NCI-H2107 (cell line): ENCODE measurements around the gene C6orf89.
"Not testable (repeated sequence)": the region's sequence is repeated elsewhere in the genome, so short reads cannot be mapped to it uniquely, and the experiment has no call there.

ENCODE experiments used
- DNase-seq: peaks from one replicate; lab custom pipeline; 2025; lab: John Stamatoyannopoulos, UW

C6orf89 gene

DNA sequence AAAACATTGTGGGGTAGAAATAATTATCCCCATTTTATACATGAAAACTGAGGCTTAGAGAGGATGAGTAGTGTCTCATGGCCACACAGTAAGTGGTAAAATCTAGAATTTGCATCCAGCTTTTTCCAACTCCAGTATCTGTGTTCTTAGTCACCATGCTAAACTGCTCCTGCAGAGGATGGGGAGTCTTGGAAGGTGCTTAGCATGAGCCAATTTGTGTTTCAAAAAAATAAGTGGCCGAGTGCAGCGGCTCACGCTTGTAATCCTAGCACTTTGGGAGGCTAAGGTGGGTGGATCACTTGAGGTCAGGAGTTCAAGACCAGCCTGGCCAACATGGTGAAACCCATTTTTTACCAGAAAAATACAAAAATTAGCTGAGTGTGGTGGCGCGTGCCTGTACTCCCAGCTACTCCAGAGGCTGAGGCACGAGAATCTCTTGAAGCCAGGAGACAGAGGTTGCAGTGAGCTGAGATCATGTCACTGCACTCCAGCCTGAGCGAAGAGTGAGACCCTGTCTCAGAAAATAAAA lies 2.4 kb downstream of the C6orf89 start:
- no peak for DNase-seq

DNA sequence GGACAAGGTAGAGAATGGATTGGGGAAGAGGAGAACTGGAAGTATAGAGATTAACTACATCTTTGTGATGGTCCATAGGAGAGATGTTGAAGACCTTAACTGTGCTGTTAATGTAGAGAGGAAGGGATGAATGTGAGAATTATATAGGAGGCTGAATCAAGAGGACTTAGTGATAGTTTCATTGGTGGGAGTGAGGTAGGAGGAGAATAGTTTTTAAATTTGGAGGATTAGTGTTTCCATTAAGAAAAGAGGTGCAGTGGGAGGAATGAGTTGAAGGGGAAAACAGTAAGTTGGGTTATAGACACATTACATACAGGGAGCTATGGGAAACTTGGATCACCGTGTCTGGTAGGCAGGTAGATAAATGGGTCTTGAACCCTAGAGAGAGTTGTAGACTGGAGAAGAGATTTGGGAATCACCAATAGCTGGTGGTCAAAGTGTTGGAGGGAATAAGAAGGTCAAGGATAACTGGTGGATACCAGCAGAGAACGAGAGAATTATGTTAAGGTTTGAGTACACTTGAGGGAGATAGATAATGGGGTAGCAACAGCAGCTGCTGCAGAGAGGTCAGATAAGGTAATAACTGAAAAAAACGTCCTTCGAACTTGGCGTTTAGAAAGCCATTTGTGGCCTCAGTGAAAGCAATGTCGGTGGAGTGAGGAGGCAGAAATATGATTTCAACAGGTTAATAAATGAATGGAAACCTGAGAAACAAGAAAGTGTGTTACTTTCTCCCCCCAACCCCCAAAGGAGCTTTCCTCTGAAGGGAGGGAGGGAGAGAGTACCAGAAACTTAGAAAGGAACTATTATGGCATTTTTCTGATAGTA lies 3.1 kb downstream of the C6orf89 start:
- DNase-seq, result no peak

DNA sequence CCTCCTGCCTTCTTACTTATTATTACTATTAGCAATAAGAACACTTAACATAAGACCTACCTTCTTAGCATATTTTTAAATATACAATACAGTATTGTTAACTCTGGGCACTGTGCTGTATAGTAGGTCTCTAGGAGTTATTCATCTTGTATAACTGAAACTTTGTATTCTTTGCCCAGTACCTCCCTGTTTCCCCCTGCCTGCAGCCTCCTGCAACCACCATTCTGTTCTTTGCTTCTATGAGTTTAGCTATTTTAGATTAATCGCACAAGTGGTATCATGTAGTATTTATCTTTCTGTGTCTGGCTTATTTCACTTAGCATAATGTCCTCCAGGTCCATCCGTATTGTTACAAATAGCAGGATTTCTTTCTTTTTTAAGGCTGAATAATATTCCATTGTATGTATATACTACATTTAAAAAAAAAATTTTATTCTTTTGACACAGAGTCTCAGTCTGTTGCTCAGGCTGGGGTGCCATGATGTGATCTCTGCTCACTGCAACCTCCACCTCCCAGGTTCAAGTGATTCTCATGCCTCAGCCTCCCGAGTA lies 4.4 kb downstream of the C6orf89 start:
- no peak for DNase-seq

DNA sequence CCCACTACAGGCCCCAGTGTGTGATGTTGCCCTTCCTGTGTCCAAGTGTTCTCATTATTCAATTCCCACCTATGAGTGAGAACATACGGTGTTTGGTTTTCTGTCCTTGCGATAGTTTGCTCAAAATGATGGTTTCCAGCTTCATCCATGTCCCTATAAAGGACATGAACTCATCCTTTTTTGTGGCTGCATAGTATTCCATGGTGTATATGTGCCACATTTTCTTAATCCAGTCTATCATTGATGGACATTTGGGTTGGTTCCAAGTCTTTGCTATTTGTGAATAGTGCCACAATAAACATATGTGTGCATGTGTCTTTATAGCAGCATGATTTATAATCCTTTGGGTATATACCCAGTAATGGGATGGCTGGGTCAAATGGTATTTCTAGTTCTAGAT lies 5.4 kb downstream of the C6orf89 start:
- not testable (repeated sequence) for DNase-seq

DNA sequence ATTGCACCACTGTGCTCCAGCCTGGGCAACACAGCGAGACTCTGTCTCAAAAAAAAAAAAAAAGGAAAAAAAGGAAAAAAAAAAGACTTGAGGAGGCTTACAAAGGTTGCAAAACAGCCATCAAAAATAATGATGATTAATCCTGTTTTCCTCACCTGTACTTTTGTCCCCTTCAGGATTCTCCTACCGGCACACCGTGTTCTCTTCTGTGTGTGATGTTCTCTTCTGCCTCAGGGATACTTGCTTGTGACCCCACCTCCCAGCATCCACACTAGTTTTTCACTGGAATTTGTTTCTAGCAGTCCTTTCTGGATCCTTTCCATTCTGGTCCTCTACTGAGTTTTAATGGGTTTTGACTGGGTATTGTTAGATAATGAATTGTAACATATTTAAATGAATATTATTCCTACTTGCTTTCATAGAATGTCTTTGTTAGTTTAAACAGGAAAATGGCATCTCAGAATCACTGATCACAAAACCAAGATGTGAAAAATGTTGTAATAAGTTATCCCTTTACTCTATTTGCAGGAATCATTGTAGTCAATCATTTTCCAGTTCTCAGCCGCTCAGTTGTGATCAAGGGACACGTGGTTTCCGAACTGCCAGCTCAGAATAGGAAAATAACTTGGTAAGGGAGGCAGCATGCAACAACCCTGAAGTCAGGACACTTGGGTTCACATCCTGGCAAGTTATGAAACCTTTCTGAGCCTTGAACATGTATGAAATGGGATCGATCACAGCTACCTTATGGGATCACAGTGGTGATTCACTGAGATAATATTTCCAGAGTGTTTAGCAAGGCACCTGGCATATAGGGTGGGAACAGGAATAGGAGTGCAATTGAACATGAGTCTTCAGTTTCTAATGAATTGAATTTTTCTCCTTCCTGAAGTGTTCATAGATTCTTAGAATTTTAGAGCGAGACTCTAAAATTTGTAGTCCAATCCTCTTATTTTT lies 8.5 kb downstream of the C6orf89 start:
- no peak for DNase-seq

DNA sequence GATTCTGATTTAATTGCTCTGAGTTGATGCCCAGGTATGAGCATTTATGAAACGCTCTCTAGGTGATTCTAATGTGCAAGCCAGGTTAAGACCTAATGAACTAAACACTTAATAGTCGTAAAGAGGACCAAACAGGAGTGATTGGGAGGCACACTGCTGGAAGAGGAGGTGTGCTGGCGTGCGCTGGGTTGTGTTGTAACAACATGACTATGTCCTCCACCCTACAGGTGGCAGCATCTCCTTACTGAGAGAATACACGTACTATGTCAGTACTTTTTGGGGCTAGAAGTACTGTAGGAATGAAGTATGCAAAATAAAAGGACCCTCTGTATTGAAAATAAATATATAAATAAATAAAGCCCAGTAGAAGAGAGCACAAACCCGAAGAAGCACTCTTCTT lies 11.9 kb downstream of the C6orf89 start:
- DNase-seq, result no peak

DNA sequence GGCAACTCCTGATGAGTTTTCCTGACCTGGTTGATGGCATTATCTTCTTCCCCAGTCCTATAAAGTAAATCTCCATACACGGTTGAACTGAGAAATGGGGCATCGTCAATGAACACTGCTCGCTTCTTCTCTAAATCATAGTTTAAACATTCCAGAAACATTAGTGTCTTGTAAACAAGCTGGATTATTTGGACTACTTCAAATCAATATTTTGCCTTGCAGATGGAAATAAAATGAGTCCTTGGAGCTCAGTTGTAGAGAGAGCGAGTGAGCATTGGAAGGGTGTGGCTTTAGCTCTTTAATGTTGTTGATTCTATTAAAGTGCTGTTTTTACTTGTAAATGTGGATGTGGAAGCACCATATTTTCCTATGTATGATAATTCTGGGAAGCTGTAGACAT lies 18.4 kb downstream of the C6orf89 start:
- DNase-seq, result no peak

DNA sequence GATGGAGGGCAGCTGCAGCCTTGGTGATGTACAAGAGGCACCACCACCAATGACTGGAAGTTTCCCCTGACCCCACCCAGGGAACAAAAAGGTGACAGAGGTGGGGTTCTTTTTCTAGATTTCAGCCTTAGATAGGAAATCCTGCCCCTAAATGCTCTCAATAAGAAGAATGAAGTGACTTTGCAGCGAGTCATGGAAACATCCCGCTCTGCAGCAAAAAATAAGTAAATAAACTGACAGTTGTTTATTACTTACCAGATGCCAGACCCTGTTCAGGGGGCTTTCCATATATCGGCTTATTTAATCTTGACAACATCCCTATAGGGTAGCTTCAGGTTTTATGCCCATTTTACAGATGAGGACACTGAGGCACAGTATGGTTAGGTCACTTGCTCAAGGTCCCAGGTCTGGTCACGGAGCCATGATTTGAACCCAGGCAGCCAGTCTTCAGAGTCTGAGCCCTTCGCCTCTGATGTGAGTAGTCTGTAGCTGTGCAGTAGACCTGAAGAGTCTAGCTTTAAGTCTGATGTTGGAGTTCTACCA lies 19.2 kb downstream of the C6orf89 start:
- DNase-seq, result no peak

DNA sequence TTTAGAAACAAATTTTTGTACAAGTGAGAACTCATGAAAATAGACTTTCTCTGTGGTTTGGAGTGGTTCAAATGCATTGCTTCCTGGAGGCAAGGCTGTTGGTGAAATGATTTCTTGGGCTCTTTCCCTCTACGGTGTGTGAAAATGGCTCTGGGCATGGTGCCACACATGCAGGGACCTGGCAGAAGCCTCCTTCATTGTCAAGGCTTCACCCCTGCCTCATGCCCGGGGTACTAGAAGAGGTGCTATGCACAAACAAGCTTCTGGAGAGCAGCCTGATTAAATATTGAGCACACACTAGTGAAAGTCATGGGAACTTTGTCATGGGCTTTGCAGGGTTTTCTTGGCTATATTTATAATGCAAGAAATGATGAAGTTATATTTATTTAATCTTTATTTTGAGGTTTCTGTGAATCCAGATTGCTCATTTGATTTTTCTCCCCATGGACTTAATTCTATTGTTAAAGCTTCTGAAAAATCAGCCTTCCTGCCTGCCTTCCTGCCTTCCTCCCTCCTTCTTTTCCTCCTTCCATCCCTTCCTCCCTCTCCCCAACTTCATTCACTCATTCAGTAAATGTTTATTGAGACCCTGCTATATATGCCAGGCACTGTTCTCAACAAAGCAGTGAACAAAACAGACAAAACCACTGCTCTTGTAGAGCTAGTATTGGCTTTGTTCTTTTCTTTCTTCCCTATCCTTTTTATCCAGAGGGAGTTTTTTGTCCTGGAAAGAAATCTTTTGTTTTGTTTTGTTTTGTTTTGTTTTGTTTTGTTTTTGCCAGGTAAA lies 21.0 kb downstream of the C6orf89 start:
- no peak for DNase-seq

DNA sequence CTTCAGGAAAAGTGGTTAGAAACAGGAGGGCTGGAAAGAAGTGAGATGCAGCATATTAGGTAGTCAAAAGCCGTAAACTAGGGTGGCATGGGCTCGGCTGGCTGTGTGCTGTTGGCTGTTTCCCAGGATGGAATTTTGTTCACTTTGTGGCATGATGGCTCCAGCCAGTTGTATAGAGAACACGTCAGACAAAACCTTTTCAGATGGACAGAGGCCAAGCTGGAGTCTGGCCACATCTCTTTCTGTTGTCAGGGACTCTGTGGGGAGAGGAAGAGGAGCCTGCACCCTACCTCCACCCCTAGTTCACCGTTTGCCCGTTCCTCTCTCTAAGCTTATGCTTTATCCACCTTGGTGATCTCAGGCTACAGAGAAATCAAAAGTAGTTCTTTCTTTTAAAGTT lies 22.0 kb downstream of the C6orf89 start:
- DNase-seq, result no peak

DNA sequence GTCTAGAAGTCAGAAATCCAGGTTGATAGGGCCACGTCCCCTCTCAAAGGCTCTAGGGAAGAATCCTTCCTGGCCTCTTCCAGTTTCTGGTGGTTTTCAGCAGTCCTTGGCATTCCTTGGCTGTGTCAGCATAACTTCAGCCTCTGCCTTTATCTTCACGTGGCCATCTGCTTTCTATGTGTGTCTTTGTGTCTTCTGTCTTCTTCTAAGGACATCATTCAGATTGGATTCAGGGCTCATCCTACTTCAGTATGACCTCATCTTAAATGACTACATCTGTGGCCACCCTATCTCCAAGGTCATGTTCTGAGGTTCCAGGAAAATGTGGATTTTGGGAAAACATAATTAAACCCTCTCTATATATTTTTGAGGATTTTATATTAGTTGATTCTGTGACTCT lies 23.0 kb downstream of the C6orf89 start:
- no peak for DNase-seq

DNA sequence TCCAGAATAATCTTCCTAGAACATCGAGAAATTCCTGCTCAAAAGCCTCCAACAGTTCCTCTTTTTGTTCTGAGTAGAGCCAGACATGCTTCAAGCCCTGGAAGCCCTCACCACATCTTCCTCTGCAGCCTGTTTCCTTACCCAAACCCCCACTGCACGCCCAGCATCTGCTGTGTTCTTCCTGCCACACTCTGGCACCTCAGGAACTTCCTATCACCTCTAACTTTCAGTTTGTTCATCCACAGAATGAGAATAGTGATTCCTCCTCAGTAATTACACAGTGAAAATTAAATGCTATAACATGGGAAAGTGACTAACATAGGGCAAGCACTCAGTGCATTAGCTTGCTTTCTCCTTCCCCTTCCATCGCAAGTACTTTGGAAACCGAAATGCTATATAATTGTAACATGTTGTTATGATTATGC lies 26.3 kb downstream of the C6orf89 start:
- no peak for DNase-seq

DNA sequence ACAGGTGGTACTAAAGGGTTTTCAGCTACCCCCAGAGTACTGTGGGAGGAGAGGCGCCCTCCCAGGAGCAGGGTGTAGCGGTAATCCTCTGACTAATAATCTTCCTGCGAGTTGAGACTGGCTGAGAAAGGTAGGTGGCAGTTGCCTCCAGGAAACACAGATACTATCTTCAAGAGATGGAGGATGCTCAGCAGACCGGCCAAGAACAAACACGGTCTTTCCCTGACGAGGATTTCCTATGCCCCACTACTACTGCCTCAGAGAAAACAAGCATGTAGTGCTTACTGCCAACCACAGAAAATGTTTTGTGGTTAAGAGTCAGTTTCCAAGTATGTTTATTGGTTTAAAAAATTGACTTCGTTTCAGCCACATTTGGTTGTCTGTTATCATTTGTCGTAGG lies 26.8 kb downstream of the C6orf89 start:
- no peak for DNase-seq

DNA sequence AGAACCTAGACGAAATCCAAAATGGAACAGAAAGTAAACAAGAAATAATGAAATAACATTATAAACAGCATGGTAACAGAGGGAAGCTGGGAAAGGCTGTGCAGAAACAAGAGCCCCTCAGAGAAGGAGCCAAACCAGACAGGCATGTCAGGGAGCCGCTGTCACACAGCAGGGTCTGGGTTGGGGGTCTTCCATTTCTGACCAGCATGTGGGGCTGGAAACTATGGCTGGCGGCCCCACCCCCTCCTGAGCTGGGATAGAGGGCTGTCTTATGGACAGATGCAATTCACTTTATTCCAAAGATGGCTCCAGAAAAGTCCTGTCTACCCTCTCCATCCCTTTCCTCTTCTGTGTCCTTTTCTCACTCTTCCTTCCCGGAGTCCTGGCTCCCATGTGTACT lies 27.3 kb downstream of the C6orf89 start:
- DNase-seq, result no peak

DNA sequence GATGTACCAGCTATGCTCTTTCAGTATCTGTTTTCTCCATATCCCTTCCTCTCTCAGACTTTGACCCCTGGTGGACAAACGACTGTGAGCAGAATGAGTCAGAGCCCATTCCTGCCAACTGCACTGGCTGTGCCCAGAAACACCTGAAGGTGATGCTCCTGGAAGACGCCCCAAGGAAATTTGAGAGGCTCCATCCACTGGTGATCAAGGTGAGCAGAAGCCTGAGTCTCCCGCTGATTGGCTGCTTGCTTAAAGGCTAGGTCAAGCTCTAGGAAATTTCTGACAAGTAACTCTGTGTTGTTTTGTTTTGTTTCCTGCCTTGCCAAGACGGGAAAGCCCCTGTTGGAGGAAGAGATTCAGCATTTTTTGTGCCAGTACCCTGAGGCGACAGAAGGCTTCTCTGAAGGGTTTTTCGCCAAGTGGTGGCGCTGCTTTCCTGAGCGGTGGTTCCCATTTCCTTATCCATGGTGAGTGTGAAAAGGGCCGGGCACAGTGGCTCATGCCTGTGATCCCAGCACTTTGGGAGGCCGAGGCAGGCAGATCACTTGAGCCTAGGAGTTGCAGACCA lies 28.6 kb downstream of the C6orf89 start:
- DNase-seq, result no peak

DNA sequence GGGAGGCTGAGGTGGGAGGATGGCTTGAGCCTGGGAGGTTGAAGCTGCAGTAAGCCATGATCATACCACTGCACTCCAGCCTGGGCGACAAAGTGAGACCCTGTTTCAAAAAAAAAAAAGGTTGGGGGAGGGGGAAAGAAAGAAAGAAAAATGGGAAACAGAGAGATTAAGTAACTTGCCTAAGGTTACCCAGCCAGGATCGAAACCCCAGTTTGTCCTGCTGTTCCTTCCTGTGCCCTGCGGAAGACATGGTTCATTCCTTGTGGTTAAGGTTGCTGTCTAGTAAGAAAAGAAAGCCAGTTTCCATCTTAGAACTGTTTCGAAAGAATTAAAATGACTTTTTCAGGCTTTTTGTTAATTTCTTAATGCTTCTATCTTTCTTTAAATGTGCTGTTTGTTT lies 29.8 kb downstream of the C6orf89 start:
- no peak for DNase-seq

DNA sequence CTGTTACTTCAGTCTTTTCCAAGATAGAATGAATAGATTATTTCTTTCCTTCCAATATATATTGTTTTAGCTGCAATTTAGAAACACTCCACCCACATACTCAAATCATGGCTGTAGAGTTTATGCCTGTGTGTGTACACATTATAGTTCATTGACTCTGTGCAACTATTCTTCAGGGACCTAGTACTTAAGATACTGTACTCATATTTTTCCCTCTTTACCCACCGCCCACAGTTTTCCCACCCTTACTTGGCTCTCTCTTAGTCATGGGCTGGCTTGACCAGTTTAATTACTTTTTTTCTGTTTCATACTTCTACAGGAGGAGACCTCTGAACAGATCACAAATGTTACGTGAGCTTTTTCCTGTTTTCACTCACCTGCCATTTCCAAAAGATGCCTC lies 30.4 kb downstream of the C6orf89 start:
- DNase-seq, result no peak

DNA sequence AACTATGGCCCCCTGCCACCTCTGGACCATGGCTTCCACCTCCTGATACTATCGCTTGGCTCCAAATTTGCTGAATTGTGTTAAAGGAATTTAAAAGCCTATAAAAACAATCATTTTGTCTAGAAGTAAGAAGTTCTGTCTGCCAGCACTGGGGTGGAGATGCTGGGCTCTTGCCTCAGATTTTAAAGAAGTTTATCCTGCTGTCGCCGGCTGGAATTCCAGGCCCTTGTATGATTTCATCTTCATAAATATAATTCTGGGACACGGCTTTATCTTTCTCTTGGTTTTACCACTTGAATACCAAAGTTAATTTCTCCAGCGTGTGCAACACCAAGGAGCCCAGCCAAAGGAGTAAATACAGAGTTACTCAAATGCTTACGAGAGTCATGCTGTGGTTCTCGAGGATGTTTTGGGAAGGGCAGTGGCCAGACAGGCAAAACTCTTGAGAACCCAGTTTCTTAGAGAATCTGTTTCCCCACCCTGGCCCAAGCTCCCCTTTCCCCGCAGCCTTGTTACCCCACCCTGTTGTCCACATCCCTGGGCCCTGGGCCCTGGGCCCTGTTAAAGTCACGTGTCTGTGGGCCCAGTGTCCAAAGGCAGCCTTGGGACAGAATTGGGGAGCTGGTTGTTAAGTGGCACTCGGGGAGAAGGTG lies 31.9 kb downstream of the C6orf89 start:
- DNase-seq, result no peak

DNA sequence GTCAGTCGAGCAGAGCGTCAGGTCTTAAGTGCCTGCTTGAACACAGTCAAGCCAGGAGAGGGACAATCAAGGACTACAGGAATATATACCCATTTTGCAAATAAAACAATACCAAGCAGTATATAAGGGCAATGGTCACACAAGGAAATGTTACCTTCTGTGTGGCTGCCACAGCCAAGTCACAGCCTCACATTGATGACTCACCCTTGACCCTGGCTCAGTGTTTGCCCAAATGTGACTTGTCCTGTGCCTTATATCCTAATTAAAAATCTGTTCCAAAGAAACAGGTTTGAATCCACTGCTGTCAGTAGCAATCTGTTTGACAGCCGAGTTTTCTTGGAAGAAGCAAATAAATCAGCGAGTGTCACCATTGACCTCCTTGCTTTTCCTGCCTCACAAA lies 34.3 kb downstream of the C6orf89 start:
- no peak for DNase-seq

DNA sequence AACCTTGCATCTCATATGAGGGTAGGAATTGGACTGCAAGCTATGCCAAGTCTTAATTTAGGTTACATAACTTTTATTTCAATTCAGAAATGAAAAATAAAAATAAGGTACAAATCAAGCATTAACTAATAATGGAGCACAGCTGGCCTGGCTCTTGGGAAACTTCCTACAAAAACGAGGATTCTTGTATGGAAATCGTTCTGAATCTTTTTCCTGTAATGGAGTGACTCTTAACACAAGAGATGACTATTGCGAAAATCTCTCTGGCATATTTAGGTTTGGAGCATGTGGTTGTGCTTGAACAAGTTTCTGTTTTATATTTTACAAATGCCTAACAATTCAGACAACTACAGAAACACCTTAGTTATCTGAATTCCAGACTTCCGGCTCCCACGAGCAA lies 34.8 kb downstream of the C6orf89 start:
- DNase-seq, result no peak

DNA sequence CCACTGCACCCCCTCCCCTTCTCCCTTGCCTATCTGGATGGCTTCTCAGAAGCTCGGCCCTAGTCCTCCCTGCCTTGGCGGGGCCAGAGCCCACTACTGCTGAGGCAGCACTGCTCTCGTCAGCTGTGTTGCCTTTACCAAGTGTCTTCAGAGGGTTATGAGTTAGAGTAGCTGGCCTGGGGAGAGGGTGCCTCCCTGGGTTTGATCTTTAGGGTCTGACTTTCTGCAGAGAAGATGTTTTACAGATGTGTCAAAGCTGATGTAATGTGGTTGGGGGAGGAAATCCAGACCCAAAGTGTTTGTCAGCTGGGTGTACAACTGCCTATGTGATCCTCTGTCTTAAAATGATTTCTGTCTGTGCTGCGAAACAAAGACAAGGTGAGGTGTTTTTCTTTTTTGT lies 38.4 kb downstream of the C6orf89 start:
- DNase-seq, result no peak
